Stomach (tissue), 9 donors: ENCODE data around the gene IFNA4. TPM values are rescaled to one million over a fixed set of nuclear protein-coding genes. Genes with fewer than 3 reads are reported as not detected.
"Not testable (repeated sequence)": the region's sequence is repeated elsewhere in the genome, so short reads cannot be mapped to it uniquely, and the experiment has no call there.

Source experiments
- DNase-seq, 2 donors: peaks; one replicate each; pipeline versions ENCODE4 v3.0.0 to v3.0.0-alpha.2; 2013 to 2019
- H3K27ac ChIP-seq, 5 donors: fragments of 200-600 bp in 4 of 5; sonication (generic) in 4 of 5; one replicate each; pipeline ENCODE4 v1.5.1; 2013 to 2019; ENCODE audit warnings: mild to moderate bottlenecking in 1 of 5, moderate library complexity in 1 of 5
- H3K27me3 ChIP-seq, 3 donors: fragments of 200-600 bp; sonication (generic); one replicate each; pipeline ENCODE4 v1.5.1; 2017 to 2019; ENCODE audit warnings: mixed run types in 1 of 3
- H3K36me3 ChIP-seq, 4 donors: fragments of 200-600 bp; sonication (generic); 1 replicate in 3 of 4; 2 replicates in 1 of 4; pipeline ENCODE4 v1.5.1; 2016 to 2019
- H3K4me1 ChIP-seq, 4 donors: fragments of 200-600 bp; sonication (generic); one replicate each; pipeline ENCODE4 v1.5.1; 2016 to 2019
- H3K4me3 ChIP-seq, 4 donors: fragments of 200-600 bp; sonication (generic) in 3 of 4; one replicate each; pipeline ENCODE4 v1.5.1; 2016 to 2019; ENCODE audit warnings: mild to moderate bottlenecking in 1 of 4
- H3K9me3 ChIP-seq, 4 donors: fragments of 200-600 bp; sonication (generic); one replicate each; pipeline ENCODE4 v1.5.1; 2016 to 2019
- CTCF ChIP-seq, 7 experiments: fragments of 450-650 bp in 4 of 7; fragments of 200-600 bp in 3 of 7; sonication (generic) in 3 of 7; IDR thresholded peaks; one replicate each; pipeline ENCODE4 v1.5.1; 2016 to 2019; ENCODE audit warnings: antibody characterized with exemption in 7 of 7, control low read depth in 2 of 7, mild to moderate bottlenecking in 1 of 7
- EP300 ChIP-seq: sonication (generic); formaldehyde crosslinking; IDR thresholded peaks from one replicate; pipeline ENCODE4 v1.6.1; 2017; ENCODE audit warnings: antibody characterized with exemption
- POLR2A ChIP-seq, 4 donors: fragments of 450-650 bp; IDR thresholded peaks; one replicate each; pipeline ENCODE4 v1.6.1; 2016; ENCODE audit warnings: antibody characterized with exemption in 4 of 4, control low read depth in 2 of 4, mild to moderate bottlenecking in 1 of 4, moderate library complexity in 1 of 4
- POLR2AphosphoS5 ChIP-seq, 3 donors: sonication (generic); formaldehyde crosslinking; IDR thresholded peaks; one replicate each; pipeline ENCODE4 v1.6.1; 2016; ENCODE audit warnings: antibody characterized with exemption in 3 of 3
- WGBS, 5 donors: extraction: QIAGEN DNeasy Blood & Tissue Kit in 3 of 5; methylation state at CpG; one replicate each; pipeline versions ENCODE4 v1.1.5 to v1.1.7; 2013 to 2018; 5-methylcytosine and 5-hydroxymethylcytosine counted together
- intact Hi-C: fragments of 100-400 bp; cut with DNase I; formaldehyde crosslinking; loops from one replicate; pipeline ENCODE4 v1.15.1; 2023; ENCODE audit warnings: low total_unique reads
- polyA plus RNA-seq, 3 donors: library from polyadenylated mRNA; stranded (reverse); fragments of 200-250 nt; gene quantifications; one replicate each; pipeline ENCODE4 v1.2.3, GENCODE V29; 2013
- total RNA-seq, 5 donors: library from RNA; depleted of rRNA; stranded (reverse); fragments of >200 nt; gene quantifications; one replicate each; pipeline versions ENCODE4 v1.1.0 to v1.2.3, GENCODE V29; 2014 to 2016
- donor health status: healthy with polysubstance abuse.
- donor health status: Bipolar disorder and iron deficiency.
- donor health status: healthy.

IFNA4 gene
- total and polyA plus RNA-seq, 8 donors, result not detected

GRCh38 chr9:21228122-21228521, 40.7 kb upstream of the IFNA4 start, which contains the start of gene IFNA17:
TSS of gene IFNA17 (minus strand) at chr9:21228222. CDS start at chr9:21228173, 49 bp downstream.
- TF ChIP-seq EP300, result no peak
- no peak for TF ChIP-seq POLR2A (IDR thresholded peaks at IDR 0.05)
- TF ChIP-seq POLR2AphosphoS5 (IDR thresholded peaks at IDR 0.05), result no peak
- no peak for TF ChIP-seq CTCF (IDR thresholded peaks at IDR 0.05)
- no peaks in the 10 kb centered on the region for H3K27me3 ChIP-seq
- no peaks in the 10 kb centered on the region for H3K9me3 ChIP-seq
- 59 to 78% (median 75%) methylated on average over 2 of the region's 2 CpGs for WGBS, 5 donors
- H3K4me1 ChIP-seq, result no peaks in the 10 kb centered on the region
- no peak for DNase-seq
- no peak within 1 kb of the TSS for H3K4me3 ChIP-seq
- H3K36me3 ChIP-seq, result no peaks in the 10 kb centered on the region
- no peak within 1 kb of the TSS for H3K27ac ChIP-seq
- intact Hi-C loops, result no loop called here

GRCh38 chr9:21217211-21217610, 29.8 kb upstream of the IFNA4 start, which contains the start of gene IFNA16:
TSS of gene IFNA16 (minus strand) at chr9:21217311. CDS start at chr9:21217305, 6 bp downstream.
- H3K9me3 ChIP-seq, H3K4me3 ChIP-seq, intact Hi-C loops, H3K27me3 ChIP-seq, H3K27ac ChIP-seq, H3K4me1 ChIP-seq, DNase-seq, H3K36me3 ChIP-seq: not testable (repeated sequence)
- WGBS, 5 donors, result 61 to 100% (median 90%) methylated on average over 1 of the region's 1 CpG

GRCh38 chr9:21213411-21214326, 26.3 kb upstream of the IFNA4 start:
- H3K27ac ChIP-seq, DNase-seq, H3K27me3 ChIP-seq, H3K36me3 ChIP-seq, H3K4me3 ChIP-seq, H3K9me3 ChIP-seq, H3K4me1 ChIP-seq, intact Hi-C loops: not testable (repeated sequence)
- WGBS, 5 donors, result 38 to 47% (median 42%) methylated on average over 4 to 5 of the region's 5 CpGs

GRCh38 chr9:21212160-21212559, 24.8 kb upstream of the IFNA4 start:
- WGBS, 5 donors, result 54 to 78% (median 60%) methylated on average over 1 to 2 of the region's 2 CpGs
- H3K4me3 ChIP-seq, H3K27me3 ChIP-seq, intact Hi-C loops, H3K4me1 ChIP-seq, H3K9me3 ChIP-seq, DNase-seq, H3K27ac ChIP-seq, H3K36me3 ChIP-seq: not testable (repeated sequence)

- WGBS, 5 donors, result 82 to 90% (median 85%) methylated on average over 2 of the region's 2 CpGs; no CpG with 5 or more reads in 1 of the 5 donors
- DNase-seq, H3K27me3 ChIP-seq, H3K4me3 ChIP-seq, H3K27ac ChIP-seq, H3K4me1 ChIP-seq, intact Hi-C loops, H3K36me3 ChIP-seq, H3K9me3 ChIP-seq: not testable (repeated sequence)
These were observed 23.4 kb upstream of the IFNA4 start for GRCh38 chr9:21210782-21211181.

- Histone ChIP-seq H3K4me3 (no peak overlapping the region), H3K9me3 (no peaks in the 10 kb centered on the region), H3K36me3 (no peaks in the 10 kb centered on the region), H3K27ac (no peak overlapping the region), H3K27me3 (no peaks in the 10 kb centered on the region), H3K4me1 (no peaks in the 10 kb centered on the region)
- intact Hi-C loops, result no loop called here
- no peak for TF ChIP-seq POLR2A (IDR thresholded peaks at IDR 0.05)
- no peak for TF ChIP-seq EP300
- no peak for TF ChIP-seq POLR2AphosphoS5 (IDR thresholded peaks at IDR 0.05)
- TF ChIP-seq CTCF (IDR thresholded peaks at IDR 0.05), result no peak
- 86 to 97% (median 93%) methylated on average over 3 to 7 of the region's 7 CpGs for WGBS, 5 donors
- no peak for DNase-seq
These were observed 22.9 kb upstream of the IFNA4 start for GRCh38 chr9:21210311-21210710.

- H3K27me3 ChIP-seq, H3K9me3 ChIP-seq, H3K36me3 ChIP-seq, H3K4me3 ChIP-seq, H3K27ac ChIP-seq, DNase-seq, H3K4me1 ChIP-seq, intact Hi-C loops: not testable (repeated sequence)
- 77 to 88% (median 81%) methylated on average over 3 of the region's 3 CpGs for WGBS, 5 donors
These were observed 19.7 kb upstream of the IFNA4 start, which contains the start of gene IFNA10 for GRCh38 chr9:21207043-21207442. TSS of gene IFNA10 (minus strand) at chr9:21207143. CDS start at chr9:21207097, 46 bp downstream.
